Activated T-helper 2 cell treated with anti-CD3 and anti-CD28 coated beads, Interferon-gamma antibody, Interleukin-2, Interleukin-4, amounts not matched to agents 10 μg/mL and 5 μg/mL and 100 μg/mL, durations not matched to agents 14 hours and 24 hours and 36 hours (primary cell): Measurements from ENCODE around the gene ANKRD23. TPM values are rescaled to one million over a fixed set of nuclear protein-coding genes. Genes with fewer than 3 reads are reported as not detected.
A peak's percentile ranks its signal among the peaks of the same experiment; 100 is the strongest.

Source experiments
- DNase-seq: peaks from one replicate; pipeline ENCODE4 v3.0.0; 2021; ENCODE audit warnings: low spot score
- H3K27ac Mint-ChIP-seq: one replicate; pipeline ENCODE4 v1.8.0; 2021; ENCODE audit warnings: mixed read lengths
- H3K27me3 Mint-ChIP-seq: one replicate; pipeline ENCODE4 v1.8.0; 2021; ENCODE audit warnings: low read depth, mixed read lengths
- H3K36me3 Mint-ChIP-seq: one replicate; pipeline ENCODE4 v1.8.0; 2021; ENCODE audit warnings: low read depth, mixed read lengths
- H3K4me1 Mint-ChIP-seq: one replicate; pipeline ENCODE4 v1.8.0; 2021; ENCODE audit warnings: low read depth, mixed read lengths
- H3K4me3 Mint-ChIP-seq: one replicate; pipeline ENCODE4 v1.8.0; 2021; ENCODE audit warnings: low read depth, mild to moderate bottlenecking, moderate library complexity, mixed read lengths
- H3K9me3 Mint-ChIP-seq: one replicate; pipeline ENCODE4 v1.8.0; 2021; ENCODE audit warnings: mixed read lengths
- intact Hi-C: fragments of 100-400 bp; cut with micrococcal nuclease; formaldehyde crosslinking; loops from one replicate; pipeline ENCODE4 v1.15.1; 2023
- total RNA-seq: library from RNA; stranded (reverse); gene quantifications from 2 replicates; pipeline ENCODE4 v1.2.3, GENCODE V29; 2022

Gene ANKRD23
- total RNA-seq, 1 donor from 2014 or later, result 9.1 TPM

DNA sequence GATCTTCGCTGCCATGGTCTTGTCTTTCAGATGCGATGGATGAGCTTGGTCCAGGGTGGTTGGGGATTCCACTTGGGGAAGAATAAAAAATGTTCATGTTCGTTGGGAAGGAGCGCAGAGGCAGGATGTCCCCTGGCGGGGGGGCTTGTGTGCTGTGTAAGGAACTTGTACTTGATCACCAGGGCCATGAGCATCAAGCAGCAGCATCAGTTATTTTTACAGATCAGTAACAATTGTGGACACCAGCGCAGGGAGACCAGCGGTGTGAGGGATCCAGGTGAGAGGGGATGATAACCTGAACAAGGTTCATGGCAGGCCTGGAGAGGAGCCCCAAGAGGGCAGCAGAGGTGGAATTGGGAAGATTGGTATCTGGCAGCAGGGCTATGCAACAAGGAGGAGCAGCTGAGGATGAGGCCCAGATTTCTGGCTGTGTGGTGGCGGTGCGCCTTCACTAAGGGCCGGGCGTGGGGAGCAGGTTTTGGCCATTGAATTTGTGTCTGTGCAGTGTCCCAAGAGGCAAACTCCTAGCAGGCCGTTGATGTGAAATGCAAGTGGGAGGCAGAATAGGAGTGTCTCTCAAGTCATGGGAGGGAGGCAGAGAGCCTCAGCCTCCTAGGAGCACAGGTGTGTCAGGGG, 23.8 kb downstream of the ANKRD23 start:
- no peak for DNase-seq
- intact Hi-C loops, result loop anchor here (5.0 kb wide), 3 partner anchors 37 to 218 kb away; partner anchors contain the start of gene ANKRD39
- no peak overlapping the region for H3K27ac Mint-ChIP-seq
- H3K4me3 Mint-ChIP-seq, result peak overlapping the region; percentile 0
- H3K27me3 Mint-ChIP-seq, result no peaks in the 10 kb centered on the region
- H3K36me3 Mint-ChIP-seq, result peaks cover 49% of the 10 kb centered on the region
- peaks cover 44% of the 10 kb centered on the region for H3K4me1 Mint-ChIP-seq
- H3K9me3 Mint-ChIP-seq, result no peaks in the 10 kb centered on the region

GRCh38 chr2:96819128-96819875, 24.5 kb downstream of the ANKRD23 start:
- Mint-ChIP-seq H3K27ac (no peak overlapping the region), H3K4me3 (peak overlapping the region; percentile 10)
- intact Hi-C loops, result loop anchor here (5.0 kb wide), 3 partner anchors 38 to 217 kb away; partner anchors contain the start of gene ANKRD39

DNA sequence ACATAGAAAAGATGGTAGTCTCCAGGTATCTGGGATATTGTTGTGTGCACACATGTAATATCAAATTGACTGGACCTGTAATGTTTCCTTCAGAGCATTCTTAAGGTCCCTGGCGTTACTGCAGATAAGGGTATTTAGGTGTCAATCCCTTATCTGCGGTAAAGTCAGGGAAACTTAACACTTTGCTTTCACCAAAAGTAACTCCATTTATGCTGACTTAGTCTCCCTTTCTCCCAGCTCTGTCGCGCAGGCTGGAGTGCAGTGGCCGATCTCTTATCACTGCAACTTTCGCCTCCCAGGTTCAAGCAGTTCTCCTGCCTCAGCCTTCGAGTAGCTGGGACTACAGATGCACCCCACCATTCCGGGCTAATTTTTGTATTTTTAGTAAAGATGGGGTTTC, 25.9 kb downstream of the ANKRD23 start:
- DNase-seq, result no peak
- Mint-ChIP-seq H3K36me3 (peaks cover 45% of the 10 kb centered on the region), H3K27ac (no peak overlapping the region), H3K4me3 (peak overlapping the region; percentile 80), H3K4me1 (peaks cover 45% of the 10 kb centered on the region), H3K9me3 (no peaks in the 10 kb centered on the region), H3K27me3 (no peaks in the 10 kb centered on the region)
- intact Hi-C loops, result loop anchor here (5.0 kb wide), 3 partner anchors 39 to 216 kb away; partner anchors contain the start of gene ANKRD39

More at GRCh38 chr2:96819128-96819875, 24.5 kb downstream of the ANKRD23 start:
- Mint-ChIP-seq H3K9me3 (no peaks in the 10 kb centered on the region), H3K4me1 (peaks cover 45% of the 10 kb centered on the region), H3K27me3 (no peaks in the 10 kb centered on the region), H3K36me3 (peaks cover 49% of the 10 kb centered on the region)
- DNase-seq, result no peak

DNA sequence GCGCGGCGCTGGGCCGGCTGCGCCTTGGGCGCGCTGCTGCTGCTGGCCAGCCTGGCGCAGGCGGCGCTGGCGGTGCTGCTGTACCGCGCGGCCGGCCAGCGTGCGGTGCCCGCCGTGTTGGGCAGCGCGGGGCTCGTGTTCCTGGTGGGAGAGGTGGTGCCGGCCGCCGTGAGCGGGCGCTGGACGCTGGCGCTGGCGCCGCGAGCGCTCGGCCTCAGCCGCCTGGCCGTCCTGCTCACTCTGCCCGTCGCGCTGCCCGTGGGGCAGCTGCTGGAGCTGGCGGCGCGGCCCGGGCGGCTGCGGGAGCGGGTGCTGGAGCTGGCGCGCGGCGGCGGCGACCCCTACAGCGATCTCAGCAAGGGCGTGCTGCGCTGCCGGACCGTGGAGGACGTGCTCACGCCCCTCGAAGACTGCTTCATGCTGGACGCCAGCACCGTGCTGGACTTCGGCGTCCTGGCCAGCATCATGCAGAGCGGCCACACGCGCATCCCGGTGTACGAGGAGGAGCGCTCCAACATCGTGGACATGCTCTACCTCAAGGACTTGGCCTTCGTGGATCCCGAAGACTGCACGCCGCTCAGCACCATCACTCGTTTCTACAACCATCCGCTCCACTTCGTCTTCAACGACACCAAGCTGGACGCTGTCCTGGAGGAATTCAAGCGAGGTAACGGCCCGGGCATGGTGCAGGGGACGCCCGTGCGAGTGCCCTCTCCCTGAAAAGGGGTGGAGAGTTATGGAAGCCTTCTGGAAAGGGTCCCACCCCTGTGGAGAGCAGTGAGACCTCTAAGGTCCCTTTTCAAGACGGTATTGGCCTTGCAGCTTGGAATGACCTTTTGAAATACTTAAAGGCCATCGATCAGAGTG, 26.8 kb downstream of the ANKRD23 start:
- Mint-ChIP-seq H3K4me1 (peaks cover 44% of the 10 kb centered on the region), H3K27me3 (no peaks in the 10 kb centered on the region), H3K27ac (peak overlapping the region; percentile 6), H3K36me3 (peaks cover 46% of the 10 kb centered on the region), H3K9me3 (no peaks in the 10 kb centered on the region), H3K4me3 (peak overlapping the region; percentile 80)
- intact Hi-C loops, result loop anchor here (1.0 to 5.0 kb wide), 4 partner anchors 40 to 215 kb away; partner anchors contain the start of genes ANKRD39 and CNNM4
- DNase-seq, result no peak

GRCh38 chr2:96816127-96816835, 27.5 kb downstream of the ANKRD23 start, which contains the start of gene CNNM3:
Gene CNNM3 (plus strand): TSS chr2:96816268. CDS start chr2:96816278, 10 bp downstream.
- Mint-ChIP-seq H3K27ac (peak within 1 kb of the TSS; percentile 70), H3K36me3 (peaks cover 43% of the 10 kb centered on the region), H3K4me3 (peak within 1 kb of the TSS; percentile 84), H3K27me3 (no peaks in the 10 kb centered on the region), H3K9me3 (no peaks in the 10 kb centered on the region), H3K4me1 (peaks cover 41% of the 10 kb centered on the region)
- intact Hi-C loops, result loop anchor here (1.0 to 5.0 kb wide), 4 partner anchors 41 to 214 kb away; partner anchors contain the start of genes ANKRD39 and CNNM4
- peak; percentile 95 for DNase-seq

DNA sequence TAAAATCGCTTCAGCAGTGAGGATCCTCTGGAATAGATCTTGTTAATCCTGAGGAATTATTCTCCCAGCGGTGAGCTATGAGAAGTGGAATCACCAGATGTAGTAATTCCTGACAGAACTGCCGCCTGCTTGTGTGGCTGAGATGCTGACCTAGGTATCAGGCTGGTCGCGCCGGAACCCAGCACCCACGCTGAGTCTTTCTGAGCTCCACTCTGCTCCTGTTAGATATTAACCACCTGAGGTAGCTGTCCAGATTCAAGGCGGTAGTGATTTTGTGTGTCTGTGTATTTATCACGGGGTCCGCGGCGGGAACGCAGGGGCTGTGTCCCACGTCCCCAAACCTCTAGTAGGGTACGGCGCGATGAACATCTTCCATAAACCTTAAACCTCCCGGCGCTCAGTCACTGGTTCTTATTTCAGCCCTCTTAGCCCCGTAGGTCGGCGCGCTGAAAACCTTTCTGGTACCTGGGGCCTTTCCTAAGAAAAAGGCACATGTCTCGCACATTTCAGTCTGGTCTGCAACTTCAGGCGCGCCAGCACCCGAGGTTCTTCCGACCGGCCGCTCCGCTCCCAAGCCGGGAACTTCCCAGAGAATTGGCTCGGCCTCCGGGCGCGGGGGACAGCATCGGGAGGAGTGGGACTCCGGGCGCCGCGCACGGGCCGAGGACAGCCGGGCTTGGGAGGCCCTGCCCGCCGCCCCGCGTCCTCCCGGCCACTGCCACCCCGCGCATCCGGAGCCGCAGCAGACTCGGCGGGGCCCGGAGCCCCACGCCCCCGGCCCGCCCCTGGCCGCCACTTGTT, 28.3 kb downstream of the ANKRD23 start:
- Mint-ChIP-seq H3K9me3 (no peaks in the 10 kb centered on the region), H3K4me1 (peaks cover 34% of the 10 kb centered on the region), H3K27me3 (no peaks in the 10 kb centered on the region), H3K27ac (peak overlapping the region; percentile 70), H3K4me3 (peak overlapping the region; percentile 84), H3K36me3 (peaks cover 38% of the 10 kb centered on the region)
- DNase-seq, result no peak
- intact Hi-C loops, result loop anchor here (1.0 to 5.0 kb wide), 4 partner anchors 42 to 213 kb away; partner anchors contain the start of genes ANKRD39 and CNNM4

- H3K9me3 Mint-ChIP-seq, result no peaks in the 10 kb centered on the region
- DNase-seq, result no peak
- peaks cover 20% of the 10 kb centered on the region for H3K36me3 Mint-ChIP-seq
- H3K4me1 Mint-ChIP-seq, result peaks cover 20% of the 10 kb centered on the region
- no peak overlapping the region for H3K27ac Mint-ChIP-seq
- H3K4me3 Mint-ChIP-seq, result no peak overlapping the region
- intact Hi-C loops, result no loop called here
- no peaks in the 10 kb centered on the region for H3K27me3 Mint-ChIP-seq
These were observed 30.2 kb downstream of the ANKRD23 start for GRCh38 chr2:96813656-96814055.

DNA sequence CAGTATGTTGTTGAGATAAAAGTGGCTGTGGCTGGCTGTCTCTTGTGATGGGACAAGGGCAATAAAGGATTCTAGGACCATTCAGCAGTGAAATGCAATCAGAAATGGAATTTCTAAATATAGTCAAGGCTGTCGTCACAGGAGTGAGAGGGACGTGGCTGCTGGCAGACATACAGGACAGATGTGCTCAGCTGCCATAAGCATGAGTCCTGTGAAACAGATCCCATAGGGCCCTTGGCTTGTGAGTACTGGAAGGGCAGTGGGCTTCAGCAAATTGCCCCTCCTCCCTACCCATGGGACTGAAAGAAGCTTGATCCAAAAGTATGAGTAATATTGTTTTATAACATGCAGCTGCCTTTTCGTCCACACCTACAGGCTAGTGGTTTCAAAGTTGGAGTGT, 31.9 kb downstream of the ANKRD23 start:
- H3K27ac Mint-ChIP-seq, result no peak overlapping the region
- H3K36me3 Mint-ChIP-seq, result peaks cover 4% of the 10 kb centered on the region
- intact Hi-C loops, result no loop called here
- no peak overlapping the region for H3K4me3 Mint-ChIP-seq
- H3K27me3 Mint-ChIP-seq, result no peaks in the 10 kb centered on the region
- no peaks in the 10 kb centered on the region for H3K9me3 Mint-ChIP-seq
- H3K4me1 Mint-ChIP-seq, result peaks cover 11% of the 10 kb centered on the region
- no peak for DNase-seq

DNA sequence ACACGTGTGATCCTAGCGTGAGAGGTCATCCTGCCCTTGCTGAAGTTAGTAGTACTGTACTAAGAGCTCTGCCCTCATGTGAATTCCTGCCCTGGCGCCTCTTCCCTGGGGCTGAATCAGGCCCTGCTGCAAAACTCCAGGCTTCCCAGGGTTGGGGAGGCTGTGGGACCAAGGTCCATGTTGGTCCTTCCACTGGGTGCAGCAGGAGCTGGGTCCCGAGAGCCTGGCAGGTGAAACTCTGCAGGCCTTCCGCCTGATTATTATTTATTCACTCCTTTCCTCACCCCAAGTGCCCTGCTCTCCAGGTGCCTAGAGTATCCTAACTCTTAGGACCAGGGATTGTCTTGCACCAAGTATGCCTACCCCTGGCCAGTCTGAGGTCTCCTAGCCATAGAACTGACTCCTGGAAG, 33.0 kb downstream of the ANKRD23 start:
- Mint-ChIP-seq H3K27ac (no peak overlapping the region), H3K4me3 (no peak overlapping the region), H3K4me1 (peaks cover 19% of the 10 kb centered on the region), H3K27me3 (no peaks in the 10 kb centered on the region), H3K9me3 (no peaks in the 10 kb centered on the region), H3K36me3 (peaks cover 8% of the 10 kb centered on the region)
- no peak for DNase-seq
- intact Hi-C loops, result no loop called here

DNA sequence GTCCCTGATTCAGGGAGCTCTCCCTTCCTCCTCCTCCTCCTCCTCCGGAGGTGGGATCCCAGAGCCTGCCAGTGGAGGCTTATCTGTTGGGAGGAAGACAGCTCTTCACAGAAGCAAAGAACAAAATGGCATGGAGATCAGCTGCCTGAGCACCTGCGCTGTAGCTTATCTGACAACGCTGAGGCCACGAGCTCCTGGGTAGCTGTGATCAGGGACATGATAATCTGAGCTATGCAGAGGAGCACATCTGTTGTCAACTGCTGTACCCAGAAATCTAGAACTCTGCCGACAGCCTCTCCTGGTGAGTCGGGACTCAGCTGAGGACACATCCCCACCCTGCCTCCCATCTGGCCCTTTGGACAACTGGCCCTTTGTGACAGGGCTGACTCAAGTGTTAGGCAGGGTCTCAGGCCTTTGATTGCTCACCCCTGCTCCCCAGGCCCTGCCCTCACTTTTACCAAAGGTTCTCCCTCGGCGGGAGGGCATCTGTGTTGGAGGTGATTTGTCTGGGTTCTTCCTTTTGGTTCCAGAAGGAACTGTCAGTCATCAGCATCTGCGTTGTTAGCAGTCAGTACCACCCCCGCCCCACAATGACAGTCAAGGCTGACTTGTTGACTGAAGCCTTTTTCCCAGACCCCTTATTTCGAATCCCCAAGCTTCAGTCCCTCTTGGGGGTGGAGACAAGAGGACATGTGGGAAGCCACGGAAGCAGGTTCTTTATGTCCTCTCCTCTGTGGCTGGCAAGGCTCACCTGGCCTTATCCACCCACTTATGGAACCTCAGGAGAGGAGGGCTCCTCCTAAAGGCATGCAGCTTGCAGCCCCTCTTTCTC, 33.7 kb downstream of the ANKRD23 start:
- DNase-seq, result no peak
- Mint-ChIP-seq H3K36me3 (peaks cover 8% of the 10 kb centered on the region), H3K27me3 (no peaks in the 10 kb centered on the region), H3K27ac (no peak overlapping the region), H3K4me1 (peaks cover 15% of the 10 kb centered on the region), H3K4me3 (no peak overlapping the region), H3K9me3 (no peaks in the 10 kb centered on the region)
- intact Hi-C loops, result no loop called here
